Occipital lobe (tissue), 2 donors: Measurements from ENCODE around the gene SHC1. TPM values are rescaled to one million over a fixed set of nuclear protein-coding genes. Genes with fewer than 3 reads are reported as not detected.

ENCODE experiments used
- DNase-seq: peaks from one replicate; lab custom pipeline; 2025; lab: John Stamatoyannopoulos, UW
- total RNA-seq: library from RNA; depleted of rRNA; stranded (reverse); fragments of >200 nt; gene quantifications from one replicate; pipeline ENCODE4 v1.2.3, GENCODE V29; 2014

The SHC1 gene, protein sequence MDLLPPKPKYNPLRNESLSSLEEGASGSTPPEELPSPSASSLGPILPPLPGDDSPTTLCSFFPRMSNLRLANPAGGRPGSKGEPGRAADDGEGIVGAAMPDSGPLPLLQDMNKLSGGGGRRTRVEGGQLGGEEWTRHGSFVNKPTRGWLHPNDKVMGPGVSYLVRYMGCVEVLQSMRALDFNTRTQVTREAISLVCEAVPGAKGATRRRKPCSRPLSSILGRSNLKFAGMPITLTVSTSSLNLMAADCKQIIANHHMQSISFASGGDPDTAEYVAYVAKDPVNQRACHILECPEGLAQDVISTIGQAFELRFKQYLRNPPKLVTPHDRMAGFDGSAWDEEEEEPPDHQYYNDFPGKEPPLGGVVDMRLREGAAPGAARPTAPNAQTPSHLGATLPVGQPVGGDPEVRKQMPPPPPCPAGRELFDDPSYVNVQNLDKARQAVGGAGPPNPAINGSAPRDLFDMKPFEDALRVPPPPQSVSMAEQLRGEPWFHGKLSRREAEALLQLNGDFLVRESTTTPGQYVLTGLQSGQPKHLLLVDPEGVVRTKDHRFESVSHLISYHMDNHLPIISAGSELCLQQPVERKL
- total RNA-seq = 10.0 TPM

DNA sequence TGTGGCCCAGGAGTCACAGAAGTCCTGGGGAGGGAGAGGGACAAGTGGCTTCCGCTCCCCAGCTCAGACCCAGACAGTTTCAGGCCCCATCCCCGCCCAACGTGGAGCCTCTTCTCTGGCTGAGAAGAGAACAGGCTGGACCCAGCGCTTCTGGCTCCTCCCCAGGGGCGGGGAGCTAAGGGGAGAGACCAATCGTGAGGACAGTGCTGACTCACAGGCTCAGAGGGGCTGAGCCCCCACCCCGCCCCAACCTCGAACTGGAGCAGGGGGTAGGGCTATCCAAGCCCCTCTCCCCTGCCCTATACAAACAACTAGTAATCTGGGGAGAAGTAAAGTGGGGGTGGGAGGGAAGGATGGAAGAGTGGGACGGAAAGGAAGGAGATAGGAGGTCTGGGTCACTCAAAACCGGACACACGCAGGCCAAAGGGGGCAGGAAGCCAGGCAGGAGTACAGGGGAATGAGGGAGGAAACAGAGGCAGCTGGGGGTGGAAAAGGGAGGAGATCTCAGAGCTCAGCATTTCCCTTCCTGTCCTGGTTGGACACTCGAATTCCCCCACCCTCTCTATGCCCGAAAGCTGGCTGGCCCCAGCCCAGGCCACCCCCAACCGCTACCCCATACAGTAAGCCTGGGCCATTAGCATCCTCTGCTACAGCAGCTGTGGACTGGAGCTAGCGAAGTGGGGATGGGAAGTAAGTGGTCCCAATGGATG, at the start of gene SHC1:
Gene SHC1 (minus strand): TSS at position 117 of the 710 bp plus-strand sequence. CDS start 221 bp downstream, outside the sequence.
- peak; percentile 91 for DNase-seq

DNA sequence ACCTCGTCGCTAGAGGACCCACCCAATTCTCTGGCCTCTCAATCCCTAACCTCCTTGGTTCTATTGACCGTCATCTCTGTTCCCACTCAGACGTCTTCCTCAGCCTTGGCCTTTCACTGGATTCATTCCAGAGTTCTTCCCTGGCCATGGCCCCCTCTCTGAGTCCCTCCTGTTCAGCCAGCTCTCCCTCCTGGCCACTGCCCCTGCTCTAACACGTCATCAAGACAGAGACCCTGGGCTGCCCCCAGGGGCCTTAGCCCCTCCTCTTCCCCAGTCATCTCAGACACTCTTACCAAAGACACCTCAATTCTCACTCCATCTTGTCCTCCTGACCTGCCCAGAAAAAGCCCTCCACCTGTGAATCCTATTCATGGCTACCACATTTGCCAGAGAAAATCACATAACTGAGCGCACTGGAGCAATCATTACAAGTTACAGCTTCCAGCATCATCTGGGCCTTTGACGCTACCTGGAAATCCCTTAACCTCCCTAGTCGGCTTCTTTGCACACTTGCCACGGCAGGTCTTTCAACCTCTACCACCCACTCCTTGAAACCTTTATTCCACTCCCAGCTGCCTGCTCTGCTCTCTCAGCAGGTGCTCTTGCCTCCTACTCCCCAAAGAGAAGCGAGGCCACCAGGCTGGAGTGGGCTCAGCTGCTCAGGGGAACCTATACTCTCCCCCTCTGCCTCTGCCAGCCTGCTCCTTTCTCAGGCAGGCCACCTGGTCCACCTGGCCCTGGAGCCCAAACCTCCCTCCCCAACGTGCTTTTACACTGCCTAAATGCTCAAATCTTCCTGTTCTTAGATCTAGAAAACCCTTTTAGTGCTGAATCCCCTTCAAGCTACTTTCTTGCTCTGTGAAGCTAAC, 49.1 kb upstream of the SHC1 start:
- no peak for DNase-seq

DNA sequence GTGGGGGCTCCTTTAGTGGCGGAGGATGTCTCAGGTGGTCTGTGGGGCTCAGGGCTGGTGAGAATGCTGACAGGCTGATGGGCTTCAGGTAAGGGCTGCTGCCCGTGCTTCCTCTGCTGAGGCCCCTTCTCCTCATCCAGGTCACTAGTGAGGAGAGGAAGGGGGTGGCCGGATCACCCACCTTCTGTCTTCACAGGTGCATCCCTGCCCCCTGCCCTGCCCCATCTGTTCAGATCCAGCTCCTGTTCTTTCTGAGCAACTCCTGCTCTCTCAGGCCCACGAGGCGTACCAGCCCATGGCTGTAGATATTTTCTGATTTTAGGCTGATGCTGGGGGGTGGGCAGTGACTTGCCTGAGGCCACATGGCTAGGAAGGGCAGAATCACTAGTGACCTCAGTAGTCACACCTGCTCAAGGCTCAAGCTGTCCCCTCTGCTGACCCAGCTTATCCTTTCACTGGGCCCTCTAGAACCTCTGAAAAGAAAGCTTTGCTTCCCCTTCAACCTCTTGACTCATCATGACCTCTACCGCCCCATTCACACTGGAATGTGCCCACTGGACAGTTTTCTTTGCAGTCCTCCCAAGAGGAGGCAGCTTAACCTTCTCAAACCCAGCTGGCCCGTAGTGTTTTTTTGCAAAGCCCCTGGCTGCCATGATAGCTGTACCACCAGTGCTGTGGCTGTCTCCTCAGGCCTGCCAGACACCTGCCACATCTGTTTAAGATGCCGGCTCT, 48.2 kb upstream of the SHC1 start:
- DNase-seq = no peak

DNA sequence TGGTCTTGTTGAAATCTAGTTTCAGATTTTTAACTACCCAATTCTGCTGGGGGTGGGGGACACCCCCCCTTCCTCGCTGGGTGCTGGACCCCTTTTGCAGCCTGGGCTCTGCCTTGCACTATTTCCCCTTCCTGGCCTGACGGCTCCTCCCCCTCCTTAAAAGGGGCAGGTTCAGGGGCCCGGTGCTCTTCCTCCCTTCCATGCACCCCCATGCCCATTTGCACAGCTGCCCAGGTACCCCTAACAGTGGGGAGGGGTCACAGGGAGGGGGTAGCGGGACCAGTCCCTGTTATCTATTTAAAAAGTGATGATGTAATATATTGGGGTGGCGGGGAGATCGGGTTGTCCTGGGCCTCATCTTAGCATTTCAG, 47.4 kb upstream of the SHC1 start:
- no peak for DNase-seq

DNA sequence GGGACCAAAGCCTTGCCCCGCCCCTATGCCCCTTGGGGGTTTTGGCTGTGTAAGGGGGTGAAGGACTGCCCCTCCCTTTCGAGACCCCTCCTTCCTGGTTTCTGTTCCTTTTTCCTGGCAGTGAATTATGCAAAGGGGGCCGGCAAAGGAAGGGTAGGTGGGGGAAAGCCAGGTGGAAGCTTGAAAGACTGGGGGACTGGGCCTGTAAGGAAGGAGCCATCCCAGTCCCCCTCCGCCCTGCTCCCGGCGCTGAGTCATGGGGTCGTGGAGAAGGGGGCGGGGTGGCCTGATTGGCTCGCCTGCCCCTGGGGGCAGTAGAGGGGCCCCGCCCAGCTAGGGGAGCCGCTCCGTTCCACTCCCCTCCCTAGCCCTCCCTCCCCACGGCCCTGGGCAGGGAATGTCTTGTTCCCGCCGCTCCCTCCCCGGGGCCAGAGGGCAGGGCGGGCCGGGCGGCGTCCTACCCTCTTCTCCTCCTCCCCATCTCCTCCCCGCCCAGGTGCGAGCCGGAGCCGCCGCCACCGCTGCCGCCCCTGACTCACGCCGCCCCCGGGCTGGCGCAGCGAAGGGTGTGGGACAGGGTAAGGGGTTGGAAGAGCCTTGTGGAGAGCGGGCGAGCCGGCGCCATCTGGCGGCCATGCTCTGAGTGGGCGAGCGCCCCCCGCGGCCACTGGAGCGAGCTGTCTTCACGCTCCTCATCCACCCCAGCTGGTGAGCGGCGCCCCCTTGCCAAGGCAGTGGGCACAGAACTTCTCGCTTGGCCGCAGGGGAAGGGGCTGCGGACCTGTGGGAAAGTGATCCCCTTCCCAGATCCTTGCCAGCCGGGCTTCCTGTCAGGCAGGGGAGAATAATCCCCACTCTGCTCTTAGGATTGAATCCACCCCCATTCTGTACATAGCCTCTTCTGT, 46.7 kb upstream of the SHC1 start:
- peak; percentile 74 for DNase-seq

DNA sequence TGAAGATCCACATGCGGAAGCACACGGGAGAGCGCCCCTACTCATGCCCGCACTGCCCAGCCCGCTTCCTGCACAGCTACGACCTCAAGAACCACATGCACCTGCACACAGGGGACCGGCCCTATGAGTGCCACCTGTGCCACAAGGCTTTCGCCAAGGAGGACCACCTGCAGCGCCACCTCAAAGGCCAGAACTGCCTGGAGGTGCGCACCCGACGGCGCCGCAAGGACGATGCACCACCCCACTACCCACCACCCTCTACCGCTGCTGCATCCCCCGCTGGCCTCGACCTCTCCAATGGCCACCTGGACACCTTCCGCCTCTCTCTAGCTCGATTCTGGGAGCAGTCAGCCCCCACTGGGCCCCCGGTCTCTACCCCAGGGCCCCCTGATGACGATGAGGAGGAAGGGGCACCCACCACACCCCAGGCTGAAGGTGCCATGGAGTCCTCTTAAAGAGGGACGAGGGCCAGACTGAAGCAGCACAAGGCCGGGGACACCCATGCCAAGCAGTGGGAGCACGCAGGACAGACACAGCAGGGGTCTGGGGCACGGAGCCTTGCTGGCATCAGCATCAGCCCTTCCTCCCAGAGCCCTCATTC, 45.8 kb upstream of the SHC1 start:
- DNase-seq = no peak

DNA sequence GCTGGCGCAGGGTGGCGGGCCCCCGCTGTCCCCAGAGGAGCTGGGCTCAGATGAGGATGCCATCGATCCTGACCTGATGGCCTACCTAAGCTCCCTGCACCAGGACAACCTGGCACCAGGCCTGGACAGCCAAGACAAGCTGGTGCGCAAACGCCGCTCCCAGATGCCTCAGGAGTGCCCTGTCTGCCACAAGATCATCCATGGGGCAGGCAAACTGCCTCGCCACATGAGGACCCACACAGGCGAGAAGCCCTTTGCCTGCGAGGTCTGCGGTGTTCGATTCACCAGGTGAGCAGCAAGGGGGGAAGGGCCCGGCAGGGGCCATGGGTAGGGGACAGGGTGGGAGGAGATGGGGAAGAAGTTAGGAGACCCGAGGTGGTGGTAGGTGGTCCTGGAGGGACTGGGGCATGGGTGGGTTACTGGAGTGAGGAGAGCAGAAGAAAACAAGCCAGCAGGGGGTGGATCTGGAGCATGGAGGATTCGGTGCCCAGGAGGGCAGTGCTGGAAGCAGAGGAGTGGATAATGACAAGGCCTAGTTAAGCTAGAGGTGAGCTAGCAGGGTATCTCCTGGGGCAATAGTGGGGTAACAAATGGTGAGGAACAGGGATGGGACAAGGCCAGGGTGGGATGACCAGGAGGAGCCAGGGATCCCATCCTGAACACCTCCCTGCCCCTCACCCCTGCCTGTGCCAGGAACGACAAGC, 45.1 kb upstream of the SHC1 start:
- DNase-seq = no peak

DNA sequence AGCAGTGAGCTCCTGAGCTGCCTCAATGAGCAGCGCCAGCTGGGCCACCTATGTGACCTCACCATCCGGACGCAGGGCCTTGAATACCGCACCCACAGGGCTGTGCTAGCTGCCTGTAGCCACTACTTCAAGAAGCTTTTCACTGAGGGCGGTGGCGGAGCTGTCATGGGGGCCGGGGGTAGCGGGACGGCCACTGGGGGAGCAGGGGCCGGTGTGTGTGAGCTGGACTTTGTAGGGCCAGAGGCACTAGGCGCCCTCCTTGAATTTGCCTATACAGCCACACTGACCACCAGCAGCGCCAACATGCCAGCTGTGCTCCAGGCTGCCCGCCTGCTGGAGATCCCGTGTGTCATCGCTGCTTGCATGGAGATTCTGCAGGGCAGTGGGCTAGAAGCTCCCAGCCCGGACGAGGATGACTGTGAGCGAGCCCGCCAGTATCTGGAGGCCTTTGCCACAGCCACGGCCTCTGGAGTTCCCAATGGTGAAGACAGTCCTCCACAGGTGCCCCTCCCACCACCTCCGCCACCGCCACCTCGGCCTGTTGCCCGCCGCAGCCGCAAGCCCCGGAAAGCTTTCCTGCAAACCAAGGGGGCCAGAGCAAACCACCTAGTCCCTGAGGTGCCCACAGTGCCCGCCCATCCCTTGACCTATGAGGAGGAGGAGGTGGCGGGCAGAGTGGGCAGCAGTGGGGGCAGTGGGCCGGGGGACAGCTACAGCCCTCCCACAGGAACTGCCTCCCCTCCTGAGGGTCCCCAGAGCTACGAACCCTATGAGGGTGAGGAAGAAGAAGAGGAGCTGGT, 44.4 kb upstream of the SHC1 start:
- no peak for DNase-seq

DNA sequence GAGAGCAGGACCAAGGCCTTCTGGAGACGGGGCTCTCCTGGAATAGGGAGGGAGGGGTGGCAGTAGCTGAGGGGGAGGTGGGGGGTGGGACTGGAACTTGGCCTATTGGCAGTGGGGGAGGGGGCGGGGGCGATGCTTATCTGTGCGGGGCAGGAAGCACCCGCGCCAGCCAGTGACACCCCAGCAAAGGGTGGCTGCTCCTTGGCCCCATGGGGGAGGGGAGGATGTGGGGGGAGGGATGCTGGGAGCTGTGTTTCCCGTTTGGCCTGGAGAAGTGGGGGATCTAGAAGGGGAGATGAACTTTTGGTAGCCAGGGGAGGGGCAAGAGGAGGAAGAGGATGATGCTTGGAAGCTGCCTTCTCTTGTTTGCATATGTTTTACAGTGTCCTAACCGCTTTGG, 43.1 kb upstream of the SHC1 start:
- DNase-seq = no peak

DNA sequence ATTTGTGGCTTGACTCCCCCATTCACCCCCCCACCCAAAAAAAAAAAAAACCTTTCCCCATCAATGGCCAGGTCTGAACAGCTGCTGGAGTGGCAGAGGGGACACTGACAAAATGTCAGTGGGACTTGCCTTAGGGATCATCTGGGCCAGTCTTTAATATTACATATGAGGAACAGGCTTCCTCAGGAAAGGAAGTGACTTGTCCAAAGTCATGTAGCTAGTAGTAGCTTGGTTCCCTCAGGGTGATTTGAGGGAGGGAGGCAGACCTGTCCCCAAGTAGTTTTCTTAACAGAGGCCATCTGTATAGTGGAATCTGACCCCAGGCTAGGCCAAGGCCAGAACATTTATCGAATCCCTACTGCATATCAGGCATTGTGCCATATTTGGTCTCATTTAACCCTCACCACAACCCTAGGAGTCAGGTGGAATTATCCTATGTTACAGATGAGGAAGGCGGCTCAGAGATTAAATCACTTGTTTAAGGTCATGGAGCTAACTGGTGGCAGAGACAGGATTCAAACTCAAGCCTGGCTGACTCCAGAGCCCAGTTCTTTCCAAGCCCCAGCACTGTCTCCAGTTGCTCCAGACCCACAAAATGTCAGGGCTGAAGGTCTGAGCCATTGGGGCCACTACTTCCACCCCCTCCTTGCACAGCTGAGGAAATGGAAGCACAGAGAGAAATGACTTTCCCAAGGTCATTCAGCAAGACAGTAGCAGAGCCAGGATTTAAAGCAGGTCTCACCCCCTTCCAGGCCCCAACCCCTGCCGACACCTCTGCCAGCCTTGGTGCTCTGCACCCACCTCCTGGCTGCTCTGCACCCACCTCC, 42.4 kb upstream of the SHC1 start:
- no peak for DNase-seq

DNA sequence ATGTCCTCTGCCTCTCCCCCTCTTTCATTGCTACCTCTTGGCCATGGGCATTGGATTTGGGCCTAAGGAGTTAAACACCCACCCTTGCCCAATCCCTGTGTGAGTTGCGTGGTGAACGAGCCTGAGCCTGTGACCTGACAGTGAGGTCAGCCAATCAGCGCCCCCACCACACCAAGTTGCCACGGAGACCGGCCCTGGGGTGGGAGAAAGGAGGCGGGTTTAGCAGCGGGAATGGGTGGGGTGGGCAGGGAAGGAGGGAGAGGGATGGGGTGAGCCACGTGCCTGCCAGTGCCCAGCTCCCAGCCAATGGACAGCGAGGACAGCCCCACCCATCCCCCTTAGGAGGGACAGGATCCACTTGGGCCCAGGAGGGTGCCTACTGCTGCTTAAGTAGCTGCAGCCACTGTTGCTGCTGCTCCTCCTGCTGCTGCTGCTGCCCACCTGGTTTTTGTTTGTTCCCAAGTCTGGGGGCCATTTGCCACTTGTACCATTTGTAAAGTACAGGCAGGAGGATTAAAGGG, 41.5 kb upstream of the SHC1 start:
- DNase-seq = peak; percentile 84

DNA sequence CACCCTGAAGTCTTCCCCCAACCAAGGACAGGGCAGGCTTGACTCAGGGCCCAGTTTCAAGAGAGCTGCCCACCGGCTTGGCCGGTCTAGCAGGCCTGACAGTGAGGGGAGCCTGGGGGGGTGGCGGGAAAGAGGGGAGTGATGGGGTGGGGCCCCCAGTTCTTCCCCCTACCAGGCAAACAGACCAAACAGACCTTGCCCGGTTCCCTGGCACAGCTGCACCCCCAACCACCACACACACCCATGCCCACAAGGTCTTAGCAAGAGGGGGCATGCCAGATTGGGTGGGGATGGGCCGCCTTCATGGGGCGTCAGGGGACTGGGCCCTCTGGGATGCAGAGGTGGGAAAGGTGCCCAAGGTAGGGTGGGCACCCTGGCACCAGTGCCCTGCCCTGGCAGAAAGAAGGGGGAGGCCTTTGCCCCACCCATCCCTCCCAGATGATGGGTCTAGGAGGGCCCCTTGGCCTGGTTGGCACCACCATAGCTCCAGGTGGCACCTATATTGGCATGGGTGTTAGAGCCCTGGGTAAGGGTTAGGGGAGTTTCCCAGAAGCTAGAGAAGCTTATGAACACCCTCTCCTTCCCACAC, 41.0 kb upstream of the SHC1 start:
- no peak for DNase-seq

DNA sequence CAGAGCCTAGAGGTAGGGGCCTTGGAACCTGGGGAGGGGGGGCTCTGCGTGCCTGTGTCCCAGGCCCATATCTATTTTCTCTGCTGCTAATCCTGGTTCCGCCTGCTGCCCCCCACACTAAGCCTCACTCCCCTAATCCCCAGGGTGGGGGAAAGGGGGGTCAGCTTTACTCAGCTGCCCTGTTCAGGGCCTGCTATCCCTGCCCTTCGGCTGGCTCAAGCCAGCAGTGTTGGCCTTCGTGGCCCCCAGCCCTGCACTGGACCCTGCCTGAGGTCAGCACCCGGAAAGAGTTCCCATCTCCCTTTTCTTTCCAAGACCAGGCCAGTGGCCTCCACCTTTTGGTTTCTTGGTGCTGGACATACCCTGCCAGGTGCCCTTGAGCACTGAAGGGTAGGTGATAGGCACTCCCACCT, 40.5 kb upstream of the SHC1 start:
- DNase-seq = no peak

DNA sequence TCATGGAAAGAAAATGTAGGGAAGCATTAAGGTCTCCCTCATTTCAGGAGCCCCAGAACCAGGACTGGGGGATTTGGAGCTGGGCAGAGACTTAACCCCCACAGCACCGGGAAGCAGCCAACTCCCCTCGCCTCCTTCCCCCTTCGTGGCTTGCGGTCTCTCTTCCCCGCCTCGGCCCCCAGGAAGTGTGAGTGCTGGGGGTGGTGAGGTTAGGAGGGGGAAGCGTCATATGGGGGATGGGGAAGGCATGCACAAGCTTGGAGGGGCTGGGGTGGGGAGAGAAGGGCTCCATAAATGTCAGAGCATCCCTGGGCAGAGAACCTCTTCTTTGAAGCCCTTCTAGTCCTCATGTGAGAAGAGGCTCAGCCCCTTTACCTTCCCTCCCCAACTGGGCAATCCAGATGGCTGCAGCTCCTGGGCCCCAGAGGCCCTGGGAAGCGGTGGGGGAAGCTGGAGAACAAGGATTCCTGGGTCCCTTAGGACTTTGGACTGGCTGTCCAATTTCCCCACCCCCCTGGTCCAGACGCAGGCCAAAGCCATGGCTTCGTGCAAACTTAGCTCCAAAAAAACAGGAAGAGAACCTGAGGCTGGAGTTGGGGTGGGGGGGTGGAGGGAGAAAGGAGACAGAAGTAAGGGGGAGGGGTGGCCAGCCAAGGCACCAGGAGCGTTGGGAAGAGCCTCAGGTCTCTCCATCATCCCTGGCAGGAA, 39.8 kb upstream of the SHC1 start:
- DNase-seq = no peak

DNA sequence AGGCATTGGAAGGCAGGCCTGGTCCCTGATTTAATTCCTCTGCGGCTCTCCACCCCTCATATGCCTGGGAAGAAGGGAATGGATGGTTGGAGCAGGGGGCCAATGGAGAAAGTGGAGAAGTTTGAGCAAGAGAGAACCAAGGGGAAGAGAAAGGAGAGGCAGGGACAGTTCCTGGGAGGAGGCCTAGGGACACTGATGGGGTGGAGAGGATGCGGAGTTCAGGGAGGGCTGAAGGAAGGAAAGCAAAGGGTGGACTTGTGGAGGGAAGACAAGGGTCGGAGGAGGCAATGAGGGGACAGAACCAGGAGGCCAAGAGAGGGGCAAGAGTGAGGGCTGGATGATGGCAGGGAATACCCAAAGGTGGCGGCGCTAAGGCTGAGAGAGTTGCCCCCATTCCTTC, 39.2 kb upstream of the SHC1 start:
- no peak for DNase-seq

DNA sequence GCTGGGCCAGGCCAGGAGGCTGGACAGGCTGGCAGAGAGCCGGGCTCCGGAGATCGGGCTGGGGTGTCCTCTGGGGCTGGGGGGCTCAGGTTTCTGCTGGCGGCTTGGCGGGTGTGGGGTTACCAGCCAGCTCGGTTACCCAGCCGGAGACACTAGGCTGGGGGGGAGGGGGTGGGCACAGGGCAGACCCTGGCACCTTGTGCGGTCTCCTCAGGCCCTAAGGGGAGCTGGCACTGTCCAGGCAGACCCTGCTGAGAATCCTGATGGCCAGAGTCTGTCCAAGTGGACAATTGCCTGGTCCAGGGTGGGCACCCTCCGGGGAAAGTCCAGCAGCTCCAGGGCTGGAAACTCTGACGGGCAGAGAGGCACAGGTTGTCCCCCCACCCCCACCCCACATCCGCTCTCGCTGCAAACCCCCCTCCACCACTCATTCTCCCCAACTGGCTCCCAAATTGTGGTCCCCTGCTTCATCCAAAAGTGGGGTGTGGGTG, 38.7 kb upstream of the SHC1 start:
- DNase-seq = no peak
